ENCODE measurements around the gene WNT11. TPM values are rescaled to one million over a fixed set of nuclear protein-coding genes. Genes with fewer than 3 reads are reported as not detected.

The WNT11 gene
- total RNA-seq, 3 donors from 2014 or later, result 0.26 TPM; not detected in 2

DNA sequence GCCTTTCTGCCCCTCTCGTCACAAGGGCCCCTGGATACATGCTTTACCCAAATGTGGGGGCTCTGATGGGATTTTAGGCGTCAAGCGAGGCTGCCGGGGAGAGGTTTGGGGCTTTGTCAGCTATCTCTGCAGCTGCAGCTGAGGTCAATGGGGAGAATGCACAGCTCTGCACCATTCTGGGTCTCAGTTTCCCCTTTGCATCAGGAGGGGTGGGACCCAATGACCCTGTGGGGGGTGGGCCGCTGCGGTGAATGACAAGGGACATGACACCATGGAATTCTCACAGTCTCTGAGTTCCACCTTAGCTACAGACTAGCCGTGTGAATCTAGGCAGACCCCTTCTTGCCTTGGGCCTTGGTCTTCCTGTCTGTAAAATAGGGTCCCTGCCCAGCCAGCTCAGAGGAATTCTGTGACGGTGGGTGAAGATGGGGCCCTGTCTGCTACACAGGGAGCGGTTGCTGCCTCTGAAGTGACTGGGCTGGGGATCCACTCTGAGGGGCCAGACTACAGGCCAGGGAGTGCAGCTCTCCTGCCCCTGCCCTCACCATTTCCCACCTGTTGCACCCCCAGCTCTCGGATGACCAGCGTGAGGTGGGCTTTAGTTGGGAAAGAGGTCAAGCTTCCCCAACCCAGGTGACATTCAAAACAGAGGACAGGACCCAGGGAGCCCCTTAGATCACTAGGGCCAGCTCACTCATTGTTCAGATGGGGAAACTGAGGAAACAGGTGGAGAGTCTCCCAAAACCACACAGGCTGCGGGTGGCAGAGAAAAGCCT lies 35.9 kb upstream of the WNT11 start:
- H3K4me1 Mint-ChIP-seq (ENCODE audit: low read depth), result no peaks in the 10 kb centered on the region
- H3K27me3 Mint-ChIP-seq (ENCODE audit: low read depth), result no peaks in the 10 kb centered on the region
- H3K4me3 Mint-ChIP-seq, result no peak overlapping the region
- H3K36me3 Mint-ChIP-seq (ENCODE audit: insufficient read depth), result no peaks in the 10 kb centered on the region
- no peaks in the 10 kb centered on the region for H3K9me3 Mint-ChIP-seq
- ATAC-seq, result no peak
- no peak for DNase-seq

DNA sequence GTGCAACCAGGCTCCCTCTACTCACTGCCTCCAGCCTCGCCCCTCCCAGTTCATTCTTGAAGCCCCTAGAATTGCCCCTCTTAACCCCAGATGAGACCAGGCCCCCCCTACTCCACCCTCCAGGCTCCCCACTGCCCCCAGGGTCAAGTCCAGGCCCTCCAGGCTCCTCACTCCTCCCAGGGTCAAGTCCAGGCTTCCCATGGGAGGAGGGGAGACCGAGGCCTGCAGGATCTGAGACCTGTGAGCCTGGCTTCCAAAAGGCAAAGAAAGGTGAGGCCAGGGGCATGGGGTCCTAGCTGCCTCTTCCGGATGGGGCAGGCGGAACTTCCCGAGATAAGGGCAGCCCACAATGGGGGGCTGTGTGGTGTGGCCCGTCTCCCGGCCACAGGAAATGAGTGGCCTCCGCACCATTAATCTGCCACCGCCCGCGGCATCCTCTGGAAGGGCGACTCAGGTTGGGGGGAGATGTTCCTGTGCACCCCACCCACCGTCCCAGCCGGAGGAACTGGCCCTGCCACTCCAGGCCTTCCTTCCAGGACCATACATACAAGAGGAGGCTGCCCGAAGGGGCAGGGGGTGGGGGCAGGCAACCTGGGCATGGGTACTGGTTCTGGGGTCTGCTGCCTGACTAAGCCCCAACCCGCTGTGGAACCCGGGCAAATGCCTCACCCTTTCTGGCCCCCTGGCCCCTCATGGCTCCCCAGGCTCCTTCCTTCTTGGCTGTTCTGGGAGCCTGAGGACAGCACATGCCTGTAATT lies 35.1 kb upstream of the WNT11 start:
- no peaks in the 10 kb centered on the region for H3K27me3 Mint-ChIP-seq (ENCODE audit: low read depth)
- H3K4me3 Mint-ChIP-seq, result no peak overlapping the region
- H3K4me1 Mint-ChIP-seq (ENCODE audit: low read depth), result peaks cover 3% of the 10 kb centered on the region
- no peaks in the 10 kb centered on the region for H3K36me3 Mint-ChIP-seq (ENCODE audit: insufficient read depth)
- no peak for DNase-seq
- ATAC-seq, result no peak
- H3K9me3 Mint-ChIP-seq, result no peaks in the 10 kb centered on the region

DNA sequence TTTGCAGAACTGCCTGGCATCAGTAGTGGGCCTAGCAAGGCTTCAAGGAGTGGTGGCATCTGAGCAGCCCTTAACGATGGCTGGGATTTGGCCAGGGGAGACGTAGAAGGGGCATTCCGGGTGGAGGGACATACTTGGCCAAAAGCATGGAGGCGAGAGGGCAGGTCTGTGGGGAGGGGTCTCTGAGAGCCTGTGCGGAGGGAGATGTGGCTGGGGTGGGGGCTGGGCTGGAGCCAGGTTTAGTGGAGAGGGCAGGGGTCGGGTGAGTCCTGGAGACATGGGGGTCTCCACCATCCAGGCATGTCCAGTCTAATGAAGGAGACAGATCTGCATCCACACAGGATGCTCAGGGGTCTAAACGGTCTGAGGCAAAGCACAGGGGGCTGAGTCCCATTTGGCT lies 34.4 kb upstream of the WNT11 start:
- peaks cover 1% of the 10 kb centered on the region for H3K27me3 Mint-ChIP-seq (ENCODE audit: low read depth)
- H3K4me3 Mint-ChIP-seq, result no peak overlapping the region
- H3K36me3 Mint-ChIP-seq (ENCODE audit: insufficient read depth), result no peaks in the 10 kb centered on the region
- peaks cover 3% of the 10 kb centered on the region for H3K4me1 Mint-ChIP-seq (ENCODE audit: low read depth)
- H3K9me3 Mint-ChIP-seq, result no peaks in the 10 kb centered on the region
- DNase-seq (no peak), ATAC-seq (no peak)

DNA sequence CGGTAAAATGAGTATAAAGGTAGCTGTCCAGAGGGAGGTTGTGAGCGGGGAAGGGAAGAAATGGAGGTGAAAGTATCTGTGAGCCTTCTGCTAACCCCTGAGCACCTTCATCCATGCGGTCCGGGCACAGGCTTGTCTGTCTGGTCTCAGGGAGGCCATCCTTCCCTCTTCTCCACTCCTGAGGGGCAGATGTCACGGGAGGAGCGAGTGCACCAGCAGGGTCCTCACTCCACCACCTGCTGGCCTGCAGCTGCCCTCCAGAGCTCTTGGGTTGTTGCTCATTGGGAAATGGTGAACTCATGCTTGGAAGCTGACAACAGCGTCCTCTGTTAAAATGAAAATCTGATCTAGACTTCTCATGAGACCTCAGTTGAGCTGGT lies 33.8 kb upstream of the WNT11 start:
- Mint-ChIP-seq H3K9me3 (no peaks in the 10 kb centered on the region), H3K27me3 (ENCODE audit: low read depth) (peaks cover 1% of the 10 kb centered on the region), H3K4me1 (ENCODE audit: low read depth) (peaks cover 3% of the 10 kb centered on the region), H3K4me3 (no peak overlapping the region), H3K36me3 (ENCODE audit: insufficient read depth) (no peaks in the 10 kb centered on the region)
- DNase-seq (no peak), ATAC-seq (no peak)

DNA sequence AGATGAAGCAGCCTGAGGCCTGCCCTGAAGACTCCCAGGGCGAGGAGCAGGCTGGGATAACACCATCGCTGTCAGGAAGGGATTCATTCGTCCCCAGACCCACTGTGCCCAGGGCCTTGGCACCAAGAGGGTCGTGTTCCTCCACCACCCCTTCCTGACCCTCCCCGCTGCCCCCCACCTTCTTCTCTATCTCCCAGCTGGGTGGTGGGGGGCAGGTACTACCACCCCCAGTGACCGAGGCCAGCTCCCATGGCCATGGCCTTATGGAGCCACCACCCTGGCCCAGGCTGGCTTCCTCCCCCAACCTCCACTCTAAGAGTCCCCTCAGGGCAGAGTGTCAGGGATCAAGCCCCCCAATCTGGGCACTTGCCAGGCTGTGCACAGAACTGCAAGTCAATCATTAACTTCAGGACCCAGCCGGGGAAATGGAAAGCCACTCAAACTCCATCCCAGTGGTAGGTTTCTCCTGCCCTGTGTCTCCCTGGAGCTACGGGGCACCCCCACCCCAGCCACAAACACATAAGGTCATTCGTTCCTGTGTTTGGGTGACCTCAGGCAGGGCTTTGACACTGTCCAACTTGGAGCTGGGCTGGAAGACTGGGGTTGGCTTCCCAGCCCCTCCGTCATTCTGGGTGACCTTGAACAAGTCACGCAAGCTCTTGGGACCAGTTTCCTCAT lies 33.3 kb upstream of the WNT11 start:
- Mint-ChIP-seq H3K27me3 (ENCODE audit: low read depth) (peaks cover 1% of the 10 kb centered on the region), H3K4me1 (ENCODE audit: low read depth) (peaks cover 7% of the 10 kb centered on the region), H3K36me3 (ENCODE audit: insufficient read depth) (no peaks in the 10 kb centered on the region), H3K4me3 (no peak overlapping the region), H3K9me3 (no peaks in the 10 kb centered on the region)
- DNase-seq, result no peak
- no peak for ATAC-seq

DNA sequence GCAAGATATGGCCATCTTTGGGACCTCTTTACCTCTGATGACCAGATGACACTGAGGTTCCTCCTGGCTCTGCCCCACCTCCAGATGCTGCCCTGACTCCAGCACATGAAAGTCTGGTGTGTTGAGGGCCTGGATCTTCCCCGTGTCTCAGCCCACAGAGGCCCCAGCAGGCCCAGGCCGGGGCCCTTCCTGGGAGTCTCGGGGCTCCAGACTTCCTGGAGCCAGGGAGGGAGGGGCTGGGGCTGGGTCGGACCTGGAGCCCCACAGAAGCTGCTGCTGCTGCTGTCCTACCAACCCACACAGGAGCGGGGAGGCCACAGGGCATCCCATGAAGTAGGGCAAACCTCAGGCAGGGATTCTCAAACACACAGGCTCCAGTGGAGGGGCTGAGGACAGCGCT lies 32.2 kb upstream of the WNT11 start:
- peaks cover 15% of the 10 kb centered on the region for H3K4me1 Mint-ChIP-seq (ENCODE audit: low read depth)
- ATAC-seq, result no peak

DNA sequence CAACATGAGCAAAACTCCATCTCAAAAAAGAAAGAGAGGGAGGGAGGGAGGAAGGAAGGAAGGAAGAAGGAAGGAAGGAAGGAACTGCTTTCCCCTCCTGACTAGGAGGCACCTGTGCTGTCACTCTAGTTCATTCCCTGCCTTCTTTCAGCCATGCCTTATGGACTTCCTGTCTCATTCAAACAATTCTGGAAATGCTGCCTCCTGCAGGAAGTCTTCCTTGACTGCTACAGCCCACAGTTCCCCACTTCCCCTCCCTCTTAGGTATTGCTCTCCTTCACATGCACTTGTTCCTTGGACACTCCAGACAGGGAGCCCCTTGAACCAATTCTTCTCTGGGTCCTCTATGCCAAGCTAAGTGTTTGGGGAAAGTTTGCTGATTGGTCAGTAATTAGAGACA lies 31.6 kb upstream of the WNT11 start:
- H3K9me3 Mint-ChIP-seq, result no peaks in the 10 kb centered on the region
- H3K4me1 Mint-ChIP-seq (ENCODE audit: low read depth), result peaks cover 20% of the 10 kb centered on the region
- ATAC-seq (no peak), DNase-seq (no peak)
- peaks cover 1% of the 10 kb centered on the region for H3K27me3 Mint-ChIP-seq (ENCODE audit: low read depth)
- H3K36me3 Mint-ChIP-seq (ENCODE audit: insufficient read depth), result no peaks in the 10 kb centered on the region
- no peak overlapping the region for H3K4me3 Mint-ChIP-seq

More for the DNA sequence above, 32.2 kb upstream of the WNT11 start:
- Mint-ChIP-seq H3K36me3 (ENCODE audit: insufficient read depth) (no peaks in the 10 kb centered on the region), H3K27me3 (ENCODE audit: low read depth) (peaks cover 1% of the 10 kb centered on the region), H3K9me3 (no peaks in the 10 kb centered on the region), H3K4me3 (no peak overlapping the region)
- no peak for DNase-seq

DNA sequence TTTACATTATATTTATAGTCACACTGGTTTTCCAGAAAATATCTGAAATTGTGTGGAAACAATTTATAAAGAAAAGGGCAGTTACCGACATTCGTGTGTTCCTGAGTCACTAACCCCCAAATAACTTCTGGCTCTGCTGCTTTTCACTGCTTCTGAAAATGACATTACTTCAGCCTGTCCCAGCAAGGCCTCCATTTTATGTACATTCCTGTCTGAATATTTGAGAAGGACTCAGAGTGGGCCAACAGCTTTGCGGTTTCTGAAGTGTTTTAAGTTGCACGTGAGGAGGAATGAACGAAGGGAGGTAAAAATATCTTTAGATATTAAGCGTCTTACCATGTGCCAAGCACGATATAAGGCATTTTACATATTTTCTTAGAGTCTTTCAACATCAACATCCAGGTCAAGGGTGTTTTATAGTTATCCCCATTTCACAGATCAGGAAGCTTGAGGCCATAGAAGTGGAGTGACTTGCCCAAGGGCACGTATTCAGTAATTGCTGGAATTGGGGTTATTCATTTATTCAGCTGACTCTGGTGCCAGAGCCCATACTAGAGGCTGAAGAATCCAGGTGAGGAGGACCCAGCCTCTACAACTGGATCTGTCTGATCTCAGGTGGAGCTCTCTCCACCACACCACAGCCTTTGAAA lies 30.8 kb upstream of the WNT11 start:
- DNase-seq, result no peak
- H3K27me3 Mint-ChIP-seq (ENCODE audit: low read depth), result peaks cover 1% of the 10 kb centered on the region
- peaks cover 27% of the 10 kb centered on the region for H3K4me1 Mint-ChIP-seq (ENCODE audit: low read depth)
- H3K4me3 Mint-ChIP-seq, result peak overlapping the region; percentile 92
- no peaks in the 10 kb centered on the region for H3K36me3 Mint-ChIP-seq (ENCODE audit: insufficient read depth)
- no peaks in the 10 kb centered on the region for H3K9me3 Mint-ChIP-seq
- ATAC-seq, result no peak

DNA sequence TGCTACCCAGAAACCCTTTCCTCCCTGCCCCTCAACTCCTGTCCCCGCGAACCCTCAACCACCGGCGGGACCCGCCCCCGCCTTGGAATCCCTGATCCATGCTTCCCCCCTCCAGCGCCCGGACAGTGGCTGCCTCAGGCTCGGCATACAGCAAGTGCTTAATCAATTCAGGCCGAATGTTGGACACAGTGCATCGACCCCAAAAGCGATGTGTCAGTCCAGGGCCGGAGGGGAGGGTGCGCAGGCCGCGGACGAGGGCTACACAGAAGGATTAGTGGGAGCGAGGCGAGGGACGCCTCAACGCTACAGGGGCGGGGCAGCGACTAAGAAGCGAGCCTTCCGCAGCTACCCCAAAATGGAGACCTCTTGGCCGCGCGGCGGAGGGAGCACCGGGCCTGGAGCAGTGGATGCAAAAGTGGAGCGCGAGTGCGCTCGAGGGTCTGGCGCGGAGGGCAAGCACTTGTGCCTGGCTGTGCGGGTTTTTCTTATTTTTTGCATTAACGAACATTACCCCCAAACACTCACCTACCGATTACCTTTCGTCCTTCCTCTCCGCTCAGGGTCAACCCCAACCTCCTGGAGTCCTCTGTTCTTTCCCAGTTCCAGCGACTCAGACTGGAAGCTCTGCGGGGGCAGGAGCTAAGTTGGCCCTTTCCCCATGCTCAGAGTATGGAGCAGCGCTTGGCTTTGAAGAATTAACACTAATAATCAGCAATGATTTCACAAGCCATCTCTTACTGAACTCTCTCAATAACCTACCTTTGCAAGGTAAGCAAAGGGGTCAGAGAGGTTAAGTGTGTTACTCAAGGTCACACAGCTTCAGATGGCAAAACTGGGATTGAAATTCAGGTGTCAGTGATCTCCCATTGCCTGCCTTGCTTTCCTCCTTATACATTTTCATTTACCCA lies 30.0 kb upstream of the WNT11 start:
- Mint-ChIP-seq H3K4me3 (peak overlapping the region; percentile 92), H3K36me3 (ENCODE audit: insufficient read depth) (no peaks in the 10 kb centered on the region), H3K9me3 (no peaks in the 10 kb centered on the region), H3K27me3 (ENCODE audit: low read depth) (peaks cover 1% of the 10 kb centered on the region), H3K4me1 (ENCODE audit: low read depth) (peaks cover 35% of the 10 kb centered on the region)
- ATAC-seq (peak; percentile 16 to 23), DNase-seq (no peak)

DNA sequence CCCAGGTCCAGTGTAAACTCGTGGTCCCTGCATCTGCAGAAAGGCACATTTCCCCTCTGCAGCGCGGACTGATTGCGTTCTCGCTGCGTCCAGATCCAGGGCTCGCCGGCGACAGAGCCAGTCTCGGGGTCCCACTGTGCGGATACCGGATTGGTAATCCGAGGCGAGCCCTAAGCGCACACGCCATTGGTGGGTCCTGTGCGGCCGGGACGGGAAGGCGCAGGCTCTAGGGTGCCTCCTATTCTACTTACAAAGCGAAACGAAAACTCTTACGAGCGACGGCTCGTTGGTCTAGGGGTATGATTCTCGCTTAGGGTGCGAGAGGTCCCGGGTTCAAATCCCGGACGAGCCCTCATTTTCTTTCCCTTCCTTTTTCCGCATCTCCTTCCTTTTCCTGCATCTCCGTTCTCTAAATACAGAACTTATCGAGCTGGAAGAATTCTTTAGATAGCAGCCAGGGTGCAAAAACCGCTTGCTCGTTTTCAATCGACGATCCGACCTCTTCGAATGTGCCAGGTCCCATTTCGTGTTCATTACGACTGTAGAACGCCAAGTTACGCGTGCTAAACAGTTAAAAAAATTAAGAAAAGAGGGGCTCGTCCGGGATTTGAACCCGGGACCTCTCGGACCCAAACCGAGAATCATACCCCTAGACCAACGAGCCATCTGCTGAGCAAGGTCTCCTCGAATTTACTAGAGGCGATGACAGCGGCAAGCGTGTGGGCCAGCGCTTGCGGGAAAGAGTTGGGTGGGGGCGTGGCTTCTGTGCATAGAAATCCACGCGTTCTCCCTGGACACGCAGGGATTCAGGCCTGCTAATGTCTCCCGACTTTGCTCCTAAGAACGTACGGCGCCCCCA lies 29.2 kb upstream of the WNT11 start:
- peak; percentile 91 for DNase-seq
- Mint-ChIP-seq H3K4me3 (peak overlapping the region; percentile 92), H3K27me3 (ENCODE audit: low read depth) (peaks cover 1% of the 10 kb centered on the region), H3K9me3 (no peaks in the 10 kb centered on the region), H3K36me3 (ENCODE audit: insufficient read depth) (no peaks in the 10 kb centered on the region), H3K4me1 (ENCODE audit: low read depth) (peaks cover 38% of the 10 kb centered on the region)
- peak; percentile 87 for ATAC-seq

DNA sequence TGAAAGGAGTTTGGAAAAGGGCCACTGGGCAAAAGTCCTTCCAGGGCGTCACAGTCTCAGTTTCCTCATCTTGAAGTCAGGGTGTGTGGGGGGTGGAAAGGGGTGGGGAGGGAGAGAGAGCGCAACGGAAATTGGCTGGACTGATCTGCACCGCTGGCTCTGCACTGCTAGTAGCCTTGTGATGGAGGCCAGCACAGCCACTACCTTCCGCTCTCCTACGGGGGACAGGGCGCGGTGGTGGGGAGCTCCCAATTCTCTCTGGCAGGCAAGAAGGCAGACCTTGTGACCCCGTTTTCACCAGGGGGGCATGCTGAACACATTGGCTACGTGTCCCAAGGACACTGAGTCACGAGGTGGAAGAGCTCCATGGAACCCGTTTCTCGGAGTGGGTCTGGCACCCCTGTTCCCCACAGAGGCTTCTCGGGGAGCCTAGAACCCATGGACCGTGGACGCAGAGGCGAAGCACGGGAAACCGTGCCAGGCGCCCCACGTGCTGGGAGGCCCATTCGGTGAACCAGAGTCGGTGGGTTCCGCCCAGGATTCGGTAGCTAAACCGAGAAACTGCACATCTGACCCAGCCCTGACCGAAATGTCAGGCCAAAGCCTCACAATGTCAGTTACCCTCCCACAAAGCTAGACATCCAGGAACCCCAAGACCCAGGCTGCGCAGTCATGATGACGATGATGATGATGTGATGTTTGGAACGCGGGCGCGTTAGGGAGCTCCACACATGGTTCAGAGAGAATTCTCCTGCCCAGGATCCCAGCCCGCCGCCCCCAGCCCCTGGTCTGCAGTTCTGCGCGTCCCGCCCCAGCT lies 28.3 kb upstream of the WNT11 start:
- DNase-seq, result no peak
- peak; percentile 32 to 36 for ATAC-seq
- Mint-ChIP-seq H3K36me3 (ENCODE audit: insufficient read depth) (no peaks in the 10 kb centered on the region), H3K4me3 (peak overlapping the region; percentile 92), H3K9me3 (no peaks in the 10 kb centered on the region), H3K4me1 (ENCODE audit: low read depth) (peaks cover 38% of the 10 kb centered on the region), H3K27me3 (ENCODE audit: low read depth) (peaks cover 1% of the 10 kb centered on the region)

DNA sequence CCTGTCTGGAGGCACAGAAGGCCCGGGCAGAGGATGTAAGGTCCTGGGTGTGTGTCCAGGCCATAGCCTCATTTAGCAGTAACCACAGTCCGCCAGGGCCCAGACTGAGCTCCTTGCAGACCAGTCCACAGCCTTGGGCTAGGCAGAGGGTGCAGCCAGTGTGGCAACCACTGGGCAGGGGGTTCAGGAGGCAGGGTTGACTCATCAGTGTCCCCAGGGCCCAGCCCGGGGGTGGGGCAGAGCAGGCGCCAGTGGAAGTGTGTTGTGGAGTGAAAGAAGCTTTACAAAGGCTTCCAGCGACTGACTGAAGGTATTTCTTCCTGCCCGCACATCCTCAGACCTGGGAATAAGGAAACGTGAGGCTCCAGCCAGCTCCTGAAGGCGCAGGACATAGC lies 27.7 kb upstream of the WNT11 start:
- DNase-seq (no peak), ATAC-seq (no peak)
- no peaks in the 10 kb centered on the region for H3K36me3 Mint-ChIP-seq (ENCODE audit: insufficient read depth)
- peaks cover 38% of the 10 kb centered on the region for H3K4me1 Mint-ChIP-seq (ENCODE audit: low read depth)
- H3K4me3 Mint-ChIP-seq, result peak overlapping the region; percentile 92
- peaks cover 1% of the 10 kb centered on the region for H3K27me3 Mint-ChIP-seq (ENCODE audit: low read depth)
- H3K9me3 Mint-ChIP-seq, result no peaks in the 10 kb centered on the region

Data from activated T-cell treated with anti-CD3 and anti-CD28 coated beads, Interleukin-2, amount 50 U/mL, for 4 hours (primary cell).